GM03348 (cell line): ENCODE measurements around the gene CRYGC.

ENCODE experiments used
- DNase-seq: peaks from one replicate; pipeline ENCODE4 v3.0.0; 2012; ENCODE audit warnings: low spot score

The CRYGC gene

GRCh38 chr2:208093128-208093527 lies 36.5 kb downstream of the CRYGC start:
- no peak for DNase-seq

DNA sequence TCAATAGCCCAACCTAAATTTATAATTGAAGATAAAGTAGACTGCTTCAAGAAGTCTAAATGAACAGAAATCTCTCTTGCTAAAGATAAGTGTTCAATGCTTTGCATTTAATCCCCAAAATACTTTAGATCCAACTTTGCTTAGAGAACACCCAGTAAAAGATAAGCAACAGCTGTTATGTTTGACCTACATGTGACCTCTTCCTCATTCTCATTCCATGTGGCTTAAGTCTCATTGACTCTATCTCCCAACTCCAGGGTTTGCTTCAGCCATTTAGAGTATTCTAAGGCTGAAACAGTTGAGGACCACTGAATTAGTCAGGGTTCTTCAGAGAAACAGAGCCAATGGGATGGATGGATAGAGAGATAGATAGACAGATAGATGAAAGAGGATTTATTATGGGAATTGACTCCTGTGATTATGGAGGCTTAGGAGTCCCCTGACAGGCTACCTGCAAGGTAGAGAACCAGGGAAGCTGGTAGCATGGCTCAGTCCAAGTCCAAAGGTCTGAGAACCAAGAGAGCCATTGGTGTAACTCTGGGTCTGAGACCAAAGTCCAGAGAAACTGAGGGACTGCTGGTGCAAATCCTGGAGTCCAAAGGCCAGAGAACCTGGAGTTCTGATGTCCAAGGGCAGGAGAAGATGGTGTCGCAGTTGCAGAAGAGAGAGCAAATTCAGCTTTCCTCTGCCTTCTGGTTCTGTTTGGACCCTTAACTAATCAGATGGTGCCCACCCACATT lies 37.4 kb downstream of the CRYGC start:
- no peak for DNase-seq

DNA sequence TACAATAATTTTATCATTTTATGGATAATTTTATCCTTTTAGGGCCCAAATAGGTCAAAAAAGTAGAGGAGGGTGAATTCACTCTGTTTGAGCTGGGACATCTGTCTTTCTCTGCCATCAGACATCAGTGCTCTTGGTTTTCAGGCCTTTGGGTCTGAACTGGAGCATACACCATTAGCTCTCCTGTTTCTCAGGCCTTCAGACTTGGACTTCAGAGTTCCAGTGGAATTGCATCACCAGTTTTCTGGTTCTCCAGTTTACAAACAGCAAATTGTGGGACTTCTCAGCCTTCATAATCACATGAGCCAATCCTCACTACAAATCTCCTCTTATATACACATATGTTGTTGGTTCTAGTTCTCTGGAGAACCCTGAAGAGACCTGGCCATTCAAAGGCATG lies 39.2 kb downstream of the CRYGC start:
- DNase-seq = no peak

DNA sequence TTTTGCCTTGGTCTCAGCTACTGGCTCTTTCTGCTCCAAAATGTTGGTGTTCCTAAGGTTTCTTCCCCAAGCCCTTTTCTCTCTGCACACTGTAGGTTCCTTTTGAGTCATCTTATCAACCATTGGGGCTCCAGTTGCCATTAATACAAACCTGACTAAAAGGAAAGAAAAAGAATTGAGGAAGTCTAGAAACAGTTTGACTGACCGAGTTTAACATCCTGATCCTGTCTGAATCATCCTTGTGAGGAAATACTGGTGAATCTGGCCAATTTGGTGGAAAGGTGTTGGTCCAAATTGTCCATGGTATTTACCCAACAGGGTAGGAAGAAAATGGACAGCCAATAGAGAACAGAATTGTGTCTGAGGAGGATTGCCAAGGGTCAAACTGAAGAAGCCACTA lies 43.6 kb downstream of the CRYGC start:
- DNase-seq = no peak

GRCh38 chr2:208083807-208084206 lies 45.8 kb downstream of the CRYGC start:
- no peak for DNase-seq
